ENCODE data around the gene MAGI1.

GRCh38 chr3:65619451-65619881, 419.3 kb downstream of the MAGI1 start:
- TF ChIP-seq, protein P1, sequence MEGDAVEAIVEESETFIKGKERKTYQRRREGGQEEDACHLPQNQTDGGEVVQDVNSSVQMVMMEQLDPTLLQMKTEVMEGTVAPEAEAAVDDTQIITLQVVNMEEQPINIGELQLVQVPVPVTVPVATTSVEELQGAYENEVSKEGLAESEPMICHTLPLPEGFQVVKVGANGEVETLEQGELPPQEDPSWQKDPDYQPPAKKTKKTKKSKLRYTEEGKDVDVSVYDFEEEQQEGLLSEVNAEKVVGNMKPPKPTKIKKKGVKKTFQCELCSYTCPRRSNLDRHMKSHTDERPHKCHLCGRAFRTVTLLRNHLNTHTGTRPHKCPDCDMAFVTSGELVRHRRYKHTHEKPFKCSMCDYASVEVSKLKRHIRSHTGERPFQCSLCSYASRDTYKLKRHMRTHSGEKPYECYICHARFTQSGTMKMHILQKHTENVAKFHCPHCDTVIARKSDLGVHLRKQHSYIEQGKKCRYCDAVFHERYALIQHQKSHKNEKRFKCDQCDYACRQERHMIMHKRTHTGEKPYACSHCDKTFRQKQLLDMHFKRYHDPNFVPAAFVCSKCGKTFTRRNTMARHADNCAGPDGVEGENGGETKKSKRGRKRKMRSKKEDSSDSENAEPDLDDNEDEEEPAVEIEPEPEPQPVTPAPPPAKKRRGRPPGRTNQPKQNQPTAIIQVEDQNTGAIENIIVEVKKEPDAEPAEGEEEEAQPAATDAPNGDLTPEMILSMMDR (IDR thresholded peaks at IDR 0.05), result no peak
- TF ChIP-seq POLR2A (IDR thresholded peaks at IDR 0.05) (no peak), POLR2AphosphoS5 (IDR thresholded peaks at IDR 0.05) (no peak)

All from breast epithelium (tissue), 3 donors.